NT2/D1 (cell line): ENCODE results near the gene FOLH1.
"Not testable (repeated sequence)": the region's sequence is repeated elsewhere in the genome, so short reads cannot be mapped to it uniquely, and the experiment has no call there.

ENCODE experiments used
- SUZ12 ChIP-seq: IDR thresholded peaks from 2 replicates; pipeline ENCODE4 v1.6.1; 2011; ENCODE audit not compliant: insufficient read length, insufficient read depth; ENCODE audit errors: extremely low read depth
- ZNF274 ChIP-seq: IDR thresholded peaks from 2 replicates; pipeline ENCODE4 v1.6.1; 2011; ENCODE audit warnings: mild to moderate bottlenecking, low read depth, low read length

GRCh38 chr11:49233685-49234084 lies 25.3 kb upstream of the FOLH1 start:
- TF ChIP-seq SUZ12, ZNF274: not testable (repeated sequence)
